Endothelial cell of umbilical vein (primary cell): ENCODE measurements around the gene TAS2R43. TPM values are rescaled to one million over a fixed set of nuclear protein-coding genes. Genes with fewer than 3 reads are reported as not detected.
"Not testable (repeated sequence)": the region's sequence is repeated elsewhere in the genome, so short reads cannot be mapped to it uniquely, and the experiment has no call there.

Experiments
- BruUV-seq: library from RNA; stranded (reverse); fragments of 400-500 nt; replicated peaks from 2 replicates; lab custom pipeline; 2021; lab: Mats Ljungman, UMichigan
- CTCF ChIA-PET: fragments of 300-600, 350-600 bp; sonication (Branson Sonifier 250); formaldehyde crosslinking; loops from one replicate; lab custom pipeline; 2021; ENCODE audit warnings: antibody characterized with exemption, inconsistent platforms; lab: Charles Lee
- POLR2A ChIA-PET: fragments of 300-600, 350-600 bp; sonication (Branson Sonifier 250); formaldehyde crosslinking; loops from one replicate; lab custom pipeline; 2021; ENCODE audit warnings: antibody characterized with exemption, inconsistent platforms; lab: Charles Lee
- DNase-seq: peaks from one replicate; pipeline ENCODE4 v3.0.0-alpha.2; 2011; ENCODE audit warnings: low read depth, low spot score
- FAIRE-seq: peaks from 2 replicates; lab custom pipeline; 2011; peaks lifted over from hg19 to GRCh38; lab: Jason Lieb, UNC
- H2AFZ ChIP-seq: 2 replicates; pipeline ENCODE4 v1.6.0; 2012; ENCODE audit warnings: low read depth, low read length, control low read depth, inconsistent platforms
- H3K27ac ChIP-seq: 2 replicates; pipeline ENCODE4 v1.5.1; 2011; ENCODE audit warnings: low read depth, mild to moderate bottlenecking, control low read depth, low read length, moderate library complexity; ENCODE audit not compliant: insufficient read depth
- H3K27me3 ChIP-seq, 2 experiments: 2 replicates each; pipeline versions ENCODE4 v1.6.0 to v1.6.1; 2011; ENCODE audit warnings: low read length in 2 of 2, mixed read lengths in 1 of 2; ENCODE audit not compliant: control insufficient read depth in 2 of 2, insufficient read depth in 2 of 2
- H3K36me3 ChIP-seq, 2 experiments: 2 replicates in 1 of 2; 3 replicates in 1 of 2; pipeline ENCODE4 v1.5.1; 2011; ENCODE audit warnings: low read length in 2 of 2, mild to moderate bottlenecking in 1 of 2, moderate library complexity in 1 of 2; ENCODE audit not compliant: control insufficient read depth in 2 of 2, insufficient read depth in 2 of 2; ENCODE audit errors: extremely low read depth in 1 of 2
- H3K4me1 ChIP-seq: 3 replicates; pipeline ENCODE4 v1.5.1; 2011; ENCODE audit warnings: mild to moderate bottlenecking, low read length; ENCODE audit not compliant: control insufficient read depth, insufficient read depth; ENCODE audit errors: extremely low read depth
- H3K4me2 ChIP-seq: 2 replicates; pipeline ENCODE4 v1.6.1; 2011; ENCODE audit warnings: low read length, control low read depth, mixed read lengths; ENCODE audit not compliant: insufficient read depth
- H3K4me3 ChIP-seq, 3 experiments: fragments of 200-600 bp in 1 of 3; sonication (generic), shearing (Covaris generic) in 1 of 3; replicated peaks in 1 of 3; 2 replicates each; pipeline ENCODE4 v1.5.1; 2011 to 2016; ENCODE audit warnings: control low read depth in 3 of 3, low read length in 3 of 3, mild to moderate bottlenecking in 2 of 3, inconsistent platforms in 1 of 3, low read depth in 1 of 3, moderate library complexity in 1 of 3; ENCODE audit not compliant: insufficient read depth in 1 of 3
- H3K79me2 ChIP-seq: 2 replicates; pipeline ENCODE4 v1.6.0; 2012; ENCODE audit warnings: low read length, inconsistent platforms; ENCODE audit not compliant: control insufficient read depth, insufficient read depth
- H3K9ac ChIP-seq: replicated peaks from 2 replicates; pipeline ENCODE3; 2011; ENCODE audit warnings: low read length, control low read depth; ENCODE audit not compliant: insufficient read depth; ENCODE audit errors: extremely low read depth
- H3K9me1 ChIP-seq: replicated peaks from 3 replicates; pipeline ENCODE4 v1.6.0; 2011; ENCODE audit warnings: mild to moderate bottlenecking, low read length; ENCODE audit not compliant: control insufficient read depth, insufficient read depth; ENCODE audit errors: extremely low read depth
- H3K9me3 ChIP-seq: replicated peaks from 2 replicates; pipeline ENCODE4 v1.5.1; 2012; ENCODE audit warnings: low read length, inconsistent platforms; ENCODE audit not compliant: control insufficient read depth, insufficient read depth
- H4K20me1 ChIP-seq: replicated peaks from 2 replicates; pipeline ENCODE3; 2011; ENCODE audit warnings: mild to moderate bottlenecking, low read length; ENCODE audit not compliant: control insufficient read depth, insufficient read depth; ENCODE audit errors: extremely low read depth
- EZH2 ChIP-seq: IDR thresholded peaks from 2 replicates; pipeline ENCODE4 v1.6.1; 2012; ENCODE audit warnings: borderline replicate concordance, low read depth, mild to moderate bottlenecking, moderate library complexity, low read length, inconsistent platforms; ENCODE audit not compliant: severe bottlenecking
- JUN ChIP-seq: IDR thresholded peaks from 2 replicates; pipeline ENCODE4 v1.6.1; 2011; ENCODE audit warnings: borderline replicate concordance, low read depth; ENCODE audit not compliant: insufficient read length, insufficient read depth
- MYC ChIP-seq: IDR thresholded peaks from one replicate; pipeline ENCODE4 v1.6.1; 2011; ENCODE audit warnings: mild to moderate bottlenecking, low read depth, low read length
- dilution Hi-C: fragments of 300-500 bp; cut with MboI; formaldehyde crosslinking; loops from one replicate; pipeline ENCODE4 v1.15.0; 2019; ENCODE audit warnings: low sequenced_read_pairs; ENCODE audit not compliant: extremely low pct_ligation_motif_present
- intact Hi-C: fragments of 100-400 bp; cut with micrococcal nuclease; formaldehyde crosslinking; loops from one replicate; pipeline ENCODE4 v1.10.0; 2022
- polyA plus RNA-seq, 4 experiments: library from polyadenylated mRNA; depleted of rRNA in 3 of 4; stranded (reverse) in 3 of 4; unstranded in 1 of 4; fragments of >200 nt; gene quantifications; 2 replicates each; pipeline versions ENCODE4 v1.2.1 to v1.2.3, GENCODE V29; 2011 to 2012; ENCODE audit warnings: missing spikeins in 1 of 4
- total RNA-seq: library from RNA; stranded (reverse); gene quantifications from 2 replicates; pipeline ENCODE4 v1.2.3, GENCODE V29; 2021
- TF ChIP-seq, protein P1 (sequence below), 2 donors: IDR thresholded peaks; 1 replicate in 1 of 2; 2 replicates in 1 of 2; pipeline ENCODE4 v1.5.1; 2011; ENCODE audit warnings: low read length in 2 of 2, mild to moderate bottlenecking in 2 of 2, moderate library complexity in 2 of 2, control low read depth in 1 of 2, inconsistent platforms in 1 of 2, low read depth in 1 of 2; ENCODE audit not compliant: insufficient read depth in 1 of 2; ENCODE audit errors: extremely low read depth in 1 of 2

TAS2R43 gene
- total and polyA plus RNA-seq, 2 donors (not counting 3 experiments of a cell fraction or from before 2014, with no cell fraction given): 0.07 to 1.8 TPM

DNA sequence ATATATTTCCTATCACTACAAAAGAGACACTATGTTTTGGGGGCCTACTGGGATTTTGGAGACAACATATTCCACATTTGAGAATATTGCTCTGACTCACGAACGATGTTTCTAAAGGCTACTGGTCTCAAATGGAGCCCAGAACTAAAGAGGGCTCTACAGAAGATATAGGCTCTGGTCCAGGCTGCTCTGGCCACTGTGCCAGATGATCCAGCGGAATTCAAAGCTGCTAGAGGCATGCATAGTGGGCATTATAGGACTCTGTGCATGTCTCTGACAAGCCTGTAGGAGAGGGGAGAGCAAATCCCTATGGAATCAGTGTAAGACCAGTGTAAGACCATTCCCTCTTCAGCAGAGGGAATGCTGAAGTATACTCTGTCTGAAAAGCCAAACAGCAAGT, 38.3 kb upstream of the TAS2R43 start:
- dilution Hi-C loops (no loop called here), intact Hi-C loops (no loop called here)
- peaks cover 40% of the 10 kb centered on the region for H3K79me2 ChIP-seq
- FAIRE-seq: no peak
- H3K27ac ChIP-seq: no peak overlapping the region
- no peak overlapping the region for H3K4me2 ChIP-seq
- no peak overlapping the region for H2AFZ ChIP-seq
- CTCF ChIA-PET: no interaction called here
- no peak overlapping the region for H3K9ac ChIP-seq
- H3K27me3 ChIP-seq: no peaks in the 10 kb centered on the region
- TF ChIP-seq MYC (no peak), EZH2 (no peak), JUN (no peak)
- TF ChIP-seq, protein P1, sequence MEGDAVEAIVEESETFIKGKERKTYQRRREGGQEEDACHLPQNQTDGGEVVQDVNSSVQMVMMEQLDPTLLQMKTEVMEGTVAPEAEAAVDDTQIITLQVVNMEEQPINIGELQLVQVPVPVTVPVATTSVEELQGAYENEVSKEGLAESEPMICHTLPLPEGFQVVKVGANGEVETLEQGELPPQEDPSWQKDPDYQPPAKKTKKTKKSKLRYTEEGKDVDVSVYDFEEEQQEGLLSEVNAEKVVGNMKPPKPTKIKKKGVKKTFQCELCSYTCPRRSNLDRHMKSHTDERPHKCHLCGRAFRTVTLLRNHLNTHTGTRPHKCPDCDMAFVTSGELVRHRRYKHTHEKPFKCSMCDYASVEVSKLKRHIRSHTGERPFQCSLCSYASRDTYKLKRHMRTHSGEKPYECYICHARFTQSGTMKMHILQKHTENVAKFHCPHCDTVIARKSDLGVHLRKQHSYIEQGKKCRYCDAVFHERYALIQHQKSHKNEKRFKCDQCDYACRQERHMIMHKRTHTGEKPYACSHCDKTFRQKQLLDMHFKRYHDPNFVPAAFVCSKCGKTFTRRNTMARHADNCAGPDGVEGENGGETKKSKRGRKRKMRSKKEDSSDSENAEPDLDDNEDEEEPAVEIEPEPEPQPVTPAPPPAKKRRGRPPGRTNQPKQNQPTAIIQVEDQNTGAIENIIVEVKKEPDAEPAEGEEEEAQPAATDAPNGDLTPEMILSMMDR (IDR thresholded peaks at IDR 0.05; ENCODE audit: extremely low read depth in 1 of 2, insufficient read depth in 1 of 2, low read depth in 1 of 2, low read length in 2 of 2): no peak
- no peak overlapping the region for H3K4me3 ChIP-seq
- H3K36me3 ChIP-seq: no peaks in the 10 kb centered on the region
- H3K9me1 ChIP-seq: no peaks in the 10 kb centered on the region
- no peak for DNase-seq
- no peaks in the 10 kb centered on the region for H3K9me3 ChIP-seq
- BruUV-seq: no TSS peak
- H4K20me1 ChIP-seq: peaks cover 6% of the 10 kb centered on the region
- POLR2A ChIA-PET: no interaction called here
- no peaks in the 10 kb centered on the region for H3K4me1 ChIP-seq

GRCh38 chr12:11114130-11114529, 22.0 kb upstream of the TAS2R43 start:
- DNase-seq, H3K9ac ChIP-seq, BruUV-seq, H3K9me1 ChIP-seq, H3K4me3 ChIP-seq, H2AFZ ChIP-seq, POLR2A ChIA-PET, FAIRE-seq, H3K4me2 ChIP-seq, CTCF ChIA-PET, intact Hi-C loops, H4K20me1 ChIP-seq, H3K27ac ChIP-seq, H3K27me3 ChIP-seq, H3K4me1 ChIP-seq, dilution Hi-C loops, H3K36me3 ChIP-seq, H3K9me3 ChIP-seq: not testable (repeated sequence)
- peaks cover 86% of the 10 kb centered on the region for H3K79me2 ChIP-seq

DNA sequence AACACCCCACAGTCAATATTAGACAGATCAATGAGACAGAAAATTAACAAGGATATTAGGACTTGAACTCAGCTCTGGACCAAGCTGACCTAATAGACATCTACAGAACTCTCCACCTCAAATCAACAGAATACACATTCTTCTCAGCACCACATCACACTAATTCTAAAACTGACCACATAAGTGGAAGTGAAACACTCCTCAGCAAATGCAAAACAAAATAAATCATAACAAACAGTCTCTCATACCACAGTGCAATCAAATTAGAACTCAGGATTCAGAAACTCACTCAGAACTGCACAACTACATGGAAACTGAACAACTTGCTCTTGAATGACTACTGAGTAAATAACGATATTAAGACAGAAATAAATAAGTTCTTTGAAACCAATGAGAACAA, 19.1 kb upstream of the TAS2R43 start:
- H3K9me3 ChIP-seq, H4K20me1 ChIP-seq, POLR2A ChIA-PET, H3K4me1 ChIP-seq, H3K4me3 ChIP-seq, H3K9ac ChIP-seq, FAIRE-seq, H2AFZ ChIP-seq, DNase-seq, H3K27ac ChIP-seq, H3K4me2 ChIP-seq, H3K36me3 ChIP-seq, dilution Hi-C loops, BruUV-seq, intact Hi-C loops, H3K9me1 ChIP-seq, H3K27me3 ChIP-seq: not testable (repeated sequence)
- peaks cover 72% of the 10 kb centered on the region for H3K79me2 ChIP-seq
- CTCF ChIA-PET: interaction anchor here (1.4 kb wide), 1 partner anchor 88 kb away, joined by 4 read pairs; no protein-coding TSS in a partner anchor
